Measurements from ENCODE around the gene RCAN3.

The RCAN3 gene

GRCh38 chr1:24551960-24552571 is 49.4 kb downstream of the RCAN3 start:
- TF ChIP-seq ZFX (IDR thresholded peaks at IDR 0.05; ENCODE audit: borderline replicate concordance) (no peak), CTCF (IDR thresholded peaks at IDR 0.05) (no peak)
- no peak overlapping the region for H3K27ac ChIP-seq

GRCh38 chr1:24553931-24554330 is 51.3 kb downstream of the RCAN3 start:
- TF ChIP-seq CTCF (IDR thresholded peaks at IDR 0.05) (no peak), ZFX (IDR thresholded peaks at IDR 0.05; ENCODE audit: borderline replicate concordance) (no peak)
- no peak overlapping the region for H3K27ac ChIP-seq

- TF ChIP-seq CTCF (IDR thresholded peaks at IDR 0.05), result no peak
- TF ChIP-seq ZFX (IDR thresholded peaks at IDR 0.05; ENCODE audit: borderline replicate concordance), result no peak
Observed at GRCh38 chr1:24554714-24555113, 52.1 kb downstream of the RCAN3 start.

GRCh38 chr1:24555591-24556413 is 53.2 kb downstream of the RCAN3 start, which contains the start of gene NCMAP:
Gene NCMAP (plus strand): TSS chr1:24556087. CDS start chr1:24595431, 39,344 bp downstream.
- H3K27ac ChIP-seq, result no peak within 1 kb of the TSS
- peak; percentile 31 for TF ChIP-seq CTCF (IDR thresholded peaks at IDR 0.05)
- TF ChIP-seq ZFX (IDR thresholded peaks at IDR 0.05; ENCODE audit: borderline replicate concordance), result no peak

More at GRCh38 chr1:24554714-24555113, 52.1 kb downstream of the RCAN3 start:
- no peak overlapping the region for H3K27ac ChIP-seq

- TF ChIP-seq ZFX (IDR thresholded peaks at IDR 0.05; ENCODE audit: borderline replicate concordance), result no peak
- no peak overlapping the region for H3K27ac ChIP-seq
Observed at GRCh38 chr1:24556414-24556795, 53.8 kb downstream of the RCAN3 start.

- no peak overlapping the region for H3K27ac ChIP-seq
- TF ChIP-seq CTCF (IDR thresholded peaks at IDR 0.05) (no peak), ZFX (IDR thresholded peaks at IDR 0.05; ENCODE audit: borderline replicate concordance) (no peak)
Observed at GRCh38 chr1:24557220-24557619, 54.6 kb downstream of the RCAN3 start.

- H3K27ac ChIP-seq, result no peak overlapping the region
- no peak for TF ChIP-seq CTCF (IDR thresholded peaks at IDR 0.05)
- TF ChIP-seq ZFX (IDR thresholded peaks at IDR 0.05; ENCODE audit: borderline replicate concordance), result no peak
Observed at GRCh38 chr1:24557711-24558131, 55.1 kb downstream of the RCAN3 start.

Data from 22Rv1 (cell line).